HCT116 (cell line): ENCODE measurements around the gene GP9. TPM values are rescaled to one million over a fixed set of nuclear protein-coding genes. Genes with fewer than 3 reads are reported as not detected.
"Not testable (repeated sequence)": the region's sequence is repeated elsewhere in the genome, so short reads cannot be mapped to it uniquely, and the experiment has no call there.

Experiments
- ATAC-seq: fragments of 200-7000 bp; cut with Tn5 transposase; 2 replicates; pipeline ENCODE4 v1.9.1; 2020; ENCODE audit warnings: mild to moderate bottlenecking, moderate library complexity
- BruUV-seq: library from RNA; stranded (reverse); fragments of 400-500 nt; replicated peaks from 2 replicates; lab custom pipeline; 2021; lab: Mats Ljungman, UMichigan
- CTCF ChIA-PET: fragments of 300-600 bp; sonication (Branson Sonifier 250); formaldehyde crosslinking; loops from one replicate; lab custom pipeline; 2021; ENCODE audit warnings: antibody characterized with exemption; lab: Charles Lee
- POLR2A ChIA-PET: fragments of 300-600, 350-600 bp; sonication (Branson Sonifier 250); formaldehyde crosslinking; loops from one replicate; lab custom pipeline; 2021; ENCODE audit warnings: antibody characterized with exemption; lab: Charles Lee
- RAD21 ChIA-PET, 2 experiments: fragments of 300-600 bp; sonication (Branson Sonifier 250); formaldehyde crosslinking; loops; one replicate each; lab custom pipeline; 2023; ENCODE audit warnings: low total read pairs in 2 of 2; ENCODE audit not compliant: uncharacterized antibody in 2 of 2, unreplicated experiment in 2 of 2, low non-redundant PET in 1 of 2; lab: Charles Lee
- DNase-seq: peaks from one replicate; pipeline ENCODE4 v3.0.0-alpha.2; 2010; ENCODE audit warnings: low read depth, low spot score
- H2AFZ ChIP-seq: fragments of 200-600 bp; shearing (Covaris generic), sonication (generic); 2 replicates; pipeline ENCODE4 v1.6.1; 2017; ENCODE audit warnings: low read depth, mixed run types, mixed read lengths, antibody characterized with exemption, low read length; ENCODE audit not compliant: poor library complexity, severe bottlenecking
- H3K27ac ChIP-seq: 2 replicates; pipeline ENCODE4 v1.5.1; 2012; ENCODE audit warnings: low read depth, low read length
- H3K27me3 ChIP-seq: fragments of 200-600 bp; sonication (generic); 2 replicates; pipeline ENCODE4 v1.6.1; 2016; ENCODE audit warnings: mixed run types, low read length, mixed read lengths; ENCODE audit not compliant: insufficient read depth
- H3K36me3 ChIP-seq, 2 experiments: fragments of 200-500 bp in 1 of 2; fragments of 200-600 bp in 1 of 2; sonication (Bioruptor generic) in 1 of 2; sonication (generic) in 1 of 2; 2 replicates each; pipeline versions ENCODE4 v1.5.1 to v1.6.1; 2014 to 2016; ENCODE audit warnings: low read length in 2 of 2, inconsistent platforms in 1 of 2, mixed read lengths in 1 of 2, mixed run types in 1 of 2; ENCODE audit not compliant: insufficient read depth in 2 of 2, control insufficient read depth in 1 of 2
- H3K4me1 ChIP-seq, 2 experiments: fragments of 200-600 bp in 1 of 2; sonication (generic) in 1 of 2; 2 replicates each; pipeline versions ENCODE4 v1.5.1 to v1.6.1; 2012 to 2017; ENCODE audit warnings: low read length in 2 of 2, inconsistent platforms in 1 of 2, mild to moderate bottlenecking in 1 of 2, mixed read lengths in 1 of 2, mixed run types in 1 of 2, moderate library complexity in 1 of 2; ENCODE audit not compliant: insufficient read depth in 2 of 2, control insufficient read depth in 1 of 2
- H3K4me2 ChIP-seq: fragments of 200-600 bp; sonication (generic); 2 replicates; pipeline ENCODE4 v1.6.1; 2017; ENCODE audit warnings: mixed run types, low read length, mixed read lengths
- H3K4me3 ChIP-seq, 2 experiments: fragments of 200-600 bp in 1 of 2; sonication (generic) in 1 of 2; replicated peaks in 1 of 2; 2 replicates each; pipeline ENCODE4 v1.5.1; 2011 to 2016; ENCODE audit warnings: low read length in 2 of 2, control low read depth in 1 of 2, low read depth in 1 of 2, mild to moderate bottlenecking in 1 of 2, mixed read lengths in 1 of 2, mixed run types in 1 of 2
- H3K79me2 ChIP-seq: fragments of 200-600 bp; sonication (generic); 2 replicates; pipeline ENCODE4 v1.6.1; 2017; ENCODE audit warnings: mild to moderate bottlenecking, mixed run types, low read length, moderate library complexity, mixed read lengths; ENCODE audit not compliant: insufficient read depth
- H3K9ac ChIP-seq: fragments of 200-600 bp; sonication (generic); 2 replicates; pipeline ENCODE4 v1.6.1; 2016; ENCODE audit warnings: low read length, mixed read lengths
- H3K9me2 ChIP-seq: fragments of 200-600 bp; sonication (generic), shearing (Covaris generic); 2 replicates; pipeline ENCODE4 v1.6.1; 2017; ENCODE audit warnings: mixed run types, mild to moderate bottlenecking, moderate library complexity; ENCODE audit not compliant: insufficient read depth
- H3K9me3 ChIP-seq, 2 experiments: fragments of 200-500 bp in 1 of 2; fragments of 200-600 bp in 1 of 2; sonication (Bioruptor generic) in 1 of 2; sonication (generic) in 1 of 2; 2 replicates each; pipeline ENCODE4 v1.6.1; 2014 to 2017; ENCODE audit warnings: low read length in 2 of 2, mixed read lengths in 2 of 2, inconsistent platforms in 1 of 2, low read depth in 1 of 2, mild to moderate bottlenecking in 1 of 2, mixed run types in 1 of 2, moderate library complexity in 1 of 2; ENCODE audit not compliant: control insufficient read depth in 1 of 2, insufficient read depth in 1 of 2
- H4K20me1 ChIP-seq: fragments of 200-600 bp; sonication (generic), shearing (Covaris generic); 2 replicates; pipeline ENCODE4 v1.6.1; 2017; ENCODE audit warnings: mixed run types, mild to moderate bottlenecking, moderate library complexity; ENCODE audit not compliant: insufficient read depth
- CBX3 ChIP-seq: IDR thresholded peaks from 2 replicates; pipeline ENCODE4 v1.6.1; 2012; ENCODE audit warnings: low read depth
- CTCF ChIP-seq, 3 experiments: fragments of 200-600 bp in 1 of 3; sonication (generic) in 1 of 3; IDR thresholded peaks in 2 of 3; conservative IDR thresholded peaks in 1 of 3; 2 replicates each; pipeline ENCODE4 v1.5.1; 2012 to 2017; ENCODE audit warnings: low read depth in 2 of 3, low read length in 2 of 3, antibody characterized with exemption in 1 of 3, borderline replicate concordance in 1 of 3, control low read depth in 1 of 3, mild to moderate bottlenecking in 1 of 3, mixed read lengths in 1 of 3, mixed run types in 1 of 3, moderate library complexity in 1 of 3; ENCODE audit not compliant: insufficient read depth in 1 of 3
- EZH2phosphoT487 ChIP-seq: fragments of 200-600 bp; IDR thresholded peaks from 2 replicates; pipeline ENCODE4 v1.6.1; 2018; ENCODE audit warnings: antibody characterized with exemption, borderline replicate concordance
- JUND ChIP-seq: IDR thresholded peaks from 2 replicates; pipeline ENCODE4 v1.6.1; 2012
- POLR2A ChIP-seq: IDR thresholded peaks from 2 replicates; pipeline ENCODE4 v1.7.0; 2011; ENCODE audit warnings: borderline replicate concordance; ENCODE audit not compliant: insufficient read depth, insufficient read length; ENCODE audit errors: extremely low read depth
- SIN3A ChIP-seq: IDR thresholded peaks from 2 replicates; pipeline ENCODE4 v1.6.1; 2012; ENCODE audit warnings: low read depth
- SRF ChIP-seq: IDR thresholded peaks from 2 replicates; pipeline ENCODE4 v1.6.1; 2012; ENCODE audit warnings: low read depth
- ZBTB33 ChIP-seq: IDR thresholded peaks from 2 replicates; pipeline ENCODE4 v1.6.1; 2011; ENCODE audit warnings: mild to moderate bottlenecking, low read length, moderate library complexity; ENCODE audit not compliant: insufficient replicate concordance; ENCODE audit errors: extremely low read depth
- ZFX ChIP-seq: fragments of 450-650 bp; IDR thresholded peaks from 2 replicates; pipeline ENCODE4 v1.6.1; 2017
- ZNF274 ChIP-seq: fragments of 200-500 bp; sonication (Bioruptor generic); IDR thresholded peaks from 2 replicates; pipeline ENCODE4 v1.6.1; 2014; ENCODE audit warnings: mild to moderate bottlenecking, low read depth, low read length, inconsistent platforms
- intact Hi-C: fragments of 100-400 bp; cut with micrococcal nuclease; formaldehyde crosslinking; loops from 2 replicates; pipeline ENCODE4 v1.10.0; 2022
- total RNA-seq: library from RNA; stranded (reverse); gene quantifications from one replicate; pipeline ENCODE4 v1.2.1, GENCODE V29; 2021; ENCODE audit not compliant: unreplicated experiment

GP9 gene
- total RNA-seq, 1 experiment from 2014 or later, result not detected

GRCh38 chr3:129065720-129066073 lies 5.1 kb downstream of the GP9 start:
- Histone ChIP-seq H3K9me3 (no peaks in the 10 kb centered on the region), H3K4me2 (no peak overlapping the region), H3K27ac (no peak overlapping the region), H3K36me3 (no peaks in the 10 kb centered on the region), H3K4me3 (no peak overlapping the region), H4K20me1 (no peaks in the 10 kb centered on the region), H3K9me2 (no peaks in the 10 kb centered on the region), H3K4me1 (no peaks in the 10 kb centered on the region), H2AFZ (no peak overlapping the region), H3K9ac (no peak overlapping the region), H3K79me2 (no peaks in the 10 kb centered on the region), H3K27me3 (no peaks in the 10 kb centered on the region)
- ATAC-seq (no peak), DNase-seq (no peak)
- BruUV-seq, result no TSS peak
- POLR2A ChIA-PET, result no interaction called here
- intact Hi-C loops, result no loop called here
- RAD21 ChIA-PET, result no interaction called here
- TF ChIP-seq CBX3, result no peak
- no peak for TF ChIP-seq CTCF (IDR thresholded peaks at IDR 0.05 in 2 of 3, conservative IDR thresholded peaks at IDR 0.05 in 1 of 3; ENCODE audit: borderline replicate concordance in 1 of 3, insufficient read depth in 1 of 3, low read depth in 2 of 3, low read length in 2 of 3)
- no peak for TF ChIP-seq ZBTB33
- no peak for TF ChIP-seq SIN3A
- no peak for TF ChIP-seq JUND
- TF ChIP-seq SRF, result no peak
- TF ChIP-seq ZFX, result no peak
- no peak for TF ChIP-seq EZH2phosphoT487
- TF ChIP-seq POLR2A, result no peak
- TF ChIP-seq ZNF274, result no peak
- CTCF ChIA-PET, result interaction anchor here (2.7 kb wide), 1 partner anchor 12 kb away, joined by 15 read pairs; no protein-coding TSS in a partner anchor

- H4K20me1 ChIP-seq, H2AFZ ChIP-seq, BruUV-seq, ATAC-seq, H3K36me3 ChIP-seq, H3K27me3 ChIP-seq, RAD21 ChIA-PET, H3K9me2 ChIP-seq, intact Hi-C loops, DNase-seq, H3K9me3 ChIP-seq, H3K79me2 ChIP-seq, H3K4me2 ChIP-seq, H3K4me3 ChIP-seq, H3K27ac ChIP-seq, H3K9ac ChIP-seq, H3K4me1 ChIP-seq: not testable (repeated sequence)
- ChIA-PET CTCF (interaction anchor here (2.7 kb wide), 1 partner anchor 14 kb away, joined by 15 read pairs; no protein-coding TSS in a partner anchor), POLR2A (interaction anchor here (1.2 kb wide), 1 partner anchor 182 kb away, joined by 3 read pairs; the partner anchor contains the start of gene COPG1)
These were observed 7.1 kb downstream of the GP9 start for GRCh38 chr3:129067719-129068118.
